ENCODE results near the gene TIMM17A.

The TIMM17A gene

GRCh38 chr1:201955009-201955728 is at the start of gene TIMM17A:
Gene TIMM17A (plus strand): TSS chr1:201955503. CDS start chr1:201955527, 24 bp downstream.
- ATAC-seq (peak; percentile 100), DNase-seq (peak; percentile 94)
- no peaks in the 10 kb centered on the region for H3K9me3 Mint-ChIP-seq
- H3K4me3 Mint-ChIP-seq, result peak within 1 kb of the TSS; percentile 97
- peaks cover 1% of the 10 kb centered on the region for H3K27me3 Mint-ChIP-seq
- H3K4me1 Mint-ChIP-seq, result peaks cover 25% of the 10 kb centered on the region
- peaks cover 23% of the 10 kb centered on the region for H3K36me3 Mint-ChIP-seq (ENCODE audit: low read depth)
- peak within 1 kb of the TSS; percentile 98 for H3K27ac Mint-ChIP-seq

DNA sequence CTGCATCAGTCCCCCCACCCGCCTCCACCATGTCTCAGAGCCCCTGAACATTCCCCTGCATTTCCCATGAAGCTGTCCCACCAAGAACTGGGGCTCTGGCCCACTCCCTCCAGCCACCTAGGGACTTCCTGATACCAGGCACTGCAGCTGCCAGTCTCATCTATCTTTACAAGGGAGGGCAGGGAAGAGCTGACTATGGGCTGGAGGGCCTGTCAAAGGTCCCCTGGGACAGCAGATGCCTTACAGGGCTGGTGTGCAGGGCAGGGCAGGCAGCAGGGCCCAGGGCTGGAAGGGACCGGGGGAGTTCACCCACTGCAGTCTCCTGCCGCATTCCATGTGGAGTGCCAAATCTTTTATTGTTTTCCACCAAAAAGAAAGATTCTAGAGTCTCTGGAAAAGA is 49.0 kb upstream of the TIMM17A start:
- no peak for ATAC-seq
- no peaks in the 10 kb centered on the region for H3K36me3 Mint-ChIP-seq (ENCODE audit: low read depth)
- no peaks in the 10 kb centered on the region for H3K27me3 Mint-ChIP-seq
- peaks cover 6% of the 10 kb centered on the region for H3K4me1 Mint-ChIP-seq
- no peak overlapping the region for H3K4me3 Mint-ChIP-seq
- DNase-seq, result no peak
- no peaks in the 10 kb centered on the region for H3K9me3 Mint-ChIP-seq
- H3K27ac Mint-ChIP-seq, result no peak overlapping the region

DNA sequence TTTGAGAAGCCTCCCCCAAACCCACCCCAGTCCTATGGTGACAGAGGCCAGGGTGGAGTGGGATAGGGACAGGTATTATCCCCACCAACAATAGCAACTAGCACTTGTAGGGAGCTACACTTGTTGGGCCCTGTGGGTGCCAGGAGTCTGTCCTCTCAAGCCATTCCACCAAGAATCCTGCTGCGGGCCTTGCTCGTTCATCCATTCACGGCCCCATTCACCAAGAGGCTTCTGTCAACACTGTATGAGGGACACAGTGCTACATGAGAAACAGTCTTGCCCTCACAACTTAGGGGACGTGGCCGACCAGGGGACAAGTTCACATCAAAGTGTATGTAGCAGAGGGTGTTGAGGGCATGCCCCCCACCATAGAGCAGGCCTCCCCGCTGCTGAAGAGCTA is 47.7 kb upstream of the TIMM17A start:
- ATAC-seq (no peak), DNase-seq (no peak)
- H3K4me1 Mint-ChIP-seq, result peaks cover 6% of the 10 kb centered on the region
- H3K4me3 Mint-ChIP-seq, result no peak overlapping the region
- no peaks in the 10 kb centered on the region for H3K27me3 Mint-ChIP-seq
- no peaks in the 10 kb centered on the region for H3K36me3 Mint-ChIP-seq (ENCODE audit: low read depth)
- H3K27ac Mint-ChIP-seq, result no peak overlapping the region
- no peaks in the 10 kb centered on the region for H3K9me3 Mint-ChIP-seq

- H3K27me3 Mint-ChIP-seq, result peaks cover 2% of the 10 kb centered on the region
- no peaks in the 10 kb centered on the region for H3K9me3 Mint-ChIP-seq
- no peak overlapping the region for H3K4me3 Mint-ChIP-seq
- DNase-seq (no peak), ATAC-seq (no peak)
- H3K27ac Mint-ChIP-seq, result no peak overlapping the region
- peaks cover 2% of the 10 kb centered on the region for H3K4me1 Mint-ChIP-seq
- no peaks in the 10 kb centered on the region for H3K36me3 Mint-ChIP-seq (ENCODE audit: low read depth)
Observed at GRCh38 chr1:201911826-201912571, 43.3 kb upstream of the TIMM17A start.

- H3K9me3 Mint-ChIP-seq, result no peaks in the 10 kb centered on the region
- H3K4me1 Mint-ChIP-seq, result peaks cover 2% of the 10 kb centered on the region
- H3K27ac Mint-ChIP-seq, result no peak overlapping the region
- H3K4me3 Mint-ChIP-seq, result no peak overlapping the region
- ATAC-seq (no peak), DNase-seq (no peak)
- peaks cover 2% of the 10 kb centered on the region for H3K27me3 Mint-ChIP-seq
- no peaks in the 10 kb centered on the region for H3K36me3 Mint-ChIP-seq (ENCODE audit: low read depth)
Observed at GRCh38 chr1:201912832-201913231, 42.5 kb upstream of the TIMM17A start.

- H3K4me1 Mint-ChIP-seq, result peaks cover 2% of the 10 kb centered on the region
- no peaks in the 10 kb centered on the region for H3K36me3 Mint-ChIP-seq (ENCODE audit: low read depth)
- H3K9me3 Mint-ChIP-seq, result no peaks in the 10 kb centered on the region
- H3K27me3 Mint-ChIP-seq, result peaks cover 2% of the 10 kb centered on the region
- ATAC-seq, result no peak
- H3K4me3 Mint-ChIP-seq, result no peak overlapping the region
- no peak for DNase-seq
- no peak overlapping the region for H3K27ac Mint-ChIP-seq
Observed at GRCh38 chr1:201914456-201915235, 40.7 kb upstream of the TIMM17A start.

- peaks cover 2% of the 10 kb centered on the region for H3K4me1 Mint-ChIP-seq
- no peaks in the 10 kb centered on the region for H3K36me3 Mint-ChIP-seq (ENCODE audit: low read depth)
- peaks cover 5% of the 10 kb centered on the region for H3K27me3 Mint-ChIP-seq
- no peak overlapping the region for H3K4me3 Mint-ChIP-seq
- DNase-seq (peak; percentile 13), ATAC-seq (peak; percentile 68)
- no peaks in the 10 kb centered on the region for H3K9me3 Mint-ChIP-seq
- H3K27ac Mint-ChIP-seq, result no peak overlapping the region
Observed at GRCh38 chr1:201916649-201917249, 38.6 kb upstream of the TIMM17A start.

- H3K9me3 Mint-ChIP-seq, result no peaks in the 10 kb centered on the region
- H3K27me3 Mint-ChIP-seq, result peaks cover 5% of the 10 kb centered on the region
- no peak for DNase-seq
Observed at GRCh38 chr1:201917362-201918033, 37.8 kb upstream of the TIMM17A start.

DNA sequence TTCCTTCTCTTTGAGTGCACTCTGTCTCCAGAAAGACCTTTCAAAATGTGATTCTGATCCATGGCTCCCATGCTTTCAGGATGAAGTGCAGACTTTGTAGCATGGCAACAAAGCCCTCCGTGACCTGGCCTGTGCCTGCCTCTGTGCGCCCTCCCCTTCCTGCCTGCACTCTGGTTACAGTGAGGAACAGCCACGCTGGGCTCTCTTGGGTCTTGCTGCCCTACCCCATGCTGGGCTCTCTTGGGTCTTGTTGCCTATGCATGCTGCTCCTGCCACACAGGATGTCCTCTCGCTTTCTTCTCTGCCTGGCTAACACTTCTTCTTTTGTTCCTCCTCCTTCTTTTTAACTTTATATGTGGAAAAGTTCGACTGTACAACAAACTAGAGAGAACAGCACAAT is 37.0 kb upstream of the TIMM17A start:
- peaks cover 7% of the 10 kb centered on the region for H3K27me3 Mint-ChIP-seq
- H3K36me3 Mint-ChIP-seq (ENCODE audit: low read depth), result no peaks in the 10 kb centered on the region
- no peaks in the 10 kb centered on the region for H3K9me3 Mint-ChIP-seq
- H3K4me3 Mint-ChIP-seq, result no peak overlapping the region
- ATAC-seq (no peak), DNase-seq (no peak)
- H3K27ac Mint-ChIP-seq, result no peak overlapping the region
- H3K4me1 Mint-ChIP-seq, result peaks cover 2% of the 10 kb centered on the region

More at GRCh38 chr1:201917362-201918033, 37.8 kb upstream of the TIMM17A start:
- Mint-ChIP-seq H3K36me3 (ENCODE audit: low read depth) (no peaks in the 10 kb centered on the region), H3K4me1 (peaks cover 2% of the 10 kb centered on the region), H3K4me3 (no peak overlapping the region), H3K27ac (no peak overlapping the region)
- ATAC-seq, result no peak

- Mint-ChIP-seq H3K27ac (no peak overlapping the region), H3K27me3 (peaks cover 10% of the 10 kb centered on the region), H3K4me1 (no peaks in the 10 kb centered on the region), H3K4me3 (no peak overlapping the region), H3K9me3 (no peaks in the 10 kb centered on the region), H3K36me3 (ENCODE audit: low read depth) (no peaks in the 10 kb centered on the region)
- DNase-seq (no peak), ATAC-seq (no peak)
Observed at GRCh38 chr1:201921952-201922558, 33.2 kb upstream of the TIMM17A start.

DNA sequence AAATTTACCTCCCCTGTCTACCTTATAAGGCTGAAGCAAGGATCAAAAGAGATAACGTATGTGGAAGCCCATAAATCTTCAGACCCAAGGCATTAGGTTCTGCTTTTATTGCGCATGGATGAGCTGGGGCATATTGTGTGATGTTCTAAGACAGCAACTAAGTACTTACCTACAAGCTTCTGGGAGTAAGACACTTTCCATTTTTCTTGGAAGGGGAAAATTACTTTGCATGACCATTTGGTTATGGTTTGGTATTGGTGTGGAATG is 30.1 kb upstream of the TIMM17A start:
- no peaks in the 10 kb centered on the region for H3K9me3 Mint-ChIP-seq

GRCh38 chr1:201925981-201926645 is 29.2 kb upstream of the TIMM17A start:
- no peak overlapping the region for H3K27ac Mint-ChIP-seq
- H3K4me1 Mint-ChIP-seq, result no peaks in the 10 kb centered on the region
- DNase-seq (no peak), ATAC-seq (no peak)
- H3K36me3 Mint-ChIP-seq (ENCODE audit: low read depth), result no peaks in the 10 kb centered on the region
- no peak overlapping the region for H3K4me3 Mint-ChIP-seq
- no peaks in the 10 kb centered on the region for H3K9me3 Mint-ChIP-seq
- peaks cover 9% of the 10 kb centered on the region for H3K27me3 Mint-ChIP-seq

More for the DNA sequence above, 30.1 kb upstream of the TIMM17A start:
- H3K4me3 Mint-ChIP-seq, result no peak overlapping the region
- ATAC-seq (no peak), DNase-seq (no peak)
- H3K27ac Mint-ChIP-seq, result no peak overlapping the region
- H3K36me3 Mint-ChIP-seq (ENCODE audit: low read depth), result no peaks in the 10 kb centered on the region
- H3K4me1 Mint-ChIP-seq, result no peaks in the 10 kb centered on the region
- H3K27me3 Mint-ChIP-seq, result peaks cover 10% of the 10 kb centered on the region

DNA sequence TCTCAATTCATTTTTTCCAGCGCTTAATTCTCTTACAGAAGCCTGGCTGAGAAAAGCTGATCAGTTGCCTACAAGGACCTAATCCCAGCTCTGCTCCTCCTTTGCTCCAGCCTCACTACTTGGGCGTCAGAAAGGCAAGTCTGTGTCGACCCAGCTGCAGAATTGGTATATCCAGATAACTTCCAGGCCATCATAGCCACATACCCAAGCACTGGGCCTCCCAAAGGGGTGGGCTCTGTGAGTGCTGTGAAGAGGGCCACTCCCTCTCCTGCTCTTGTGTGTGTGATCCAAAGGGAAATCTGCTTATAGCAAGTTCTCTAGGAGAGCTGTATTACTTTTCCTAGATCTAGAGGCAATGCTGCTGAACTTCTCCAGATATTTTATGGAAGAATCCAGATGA is 27.0 kb upstream of the TIMM17A start:
- Mint-ChIP-seq H3K36me3 (ENCODE audit: low read depth) (no peaks in the 10 kb centered on the region), H3K4me1 (no peaks in the 10 kb centered on the region), H3K9me3 (no peaks in the 10 kb centered on the region), H3K4me3 (no peak overlapping the region), H3K27me3 (peaks cover 7% of the 10 kb centered on the region), H3K27ac (no peak overlapping the region)
- DNase-seq, result no peak
- ATAC-seq, result no peak
